GM12875 (cell line): ENCODE measurements around the gene AKR1C4.
"Not testable (repeated sequence)": the region's sequence is repeated elsewhere in the genome, so short reads cannot be mapped to it uniquely, and the experiment has no call there.

Experiments
- H3K4me3 ChIP-seq: one replicate; pipeline ENCODE4 v1.5.1; 2011; ENCODE audit warnings: low read depth, low read length, control low read depth
- CTCF ChIP-seq: IDR thresholded peaks from 2 replicates; pipeline ENCODE4 v1.5.1; 2011; ENCODE audit warnings: low read depth, mild to moderate bottlenecking, control low read depth, inconsistent platforms, low read length, moderate library complexity, borderline replicate concordance; ENCODE audit not compliant: insufficient read depth

AKR1C4 gene

GRCh38 chr10:5199398-5199797 lies 2.8 kb downstream of the AKR1C4 start:
- no peak overlapping the region for H3K4me3 ChIP-seq
- no peak for TF ChIP-seq CTCF

GRCh38 chr10:5206799-5207198 lies 10.2 kb downstream of the AKR1C4 start:
- no peak overlapping the region for H3K4me3 ChIP-seq

GRCh38 chr10:5209776-5210175 lies 13.1 kb downstream of the AKR1C4 start:
- not testable (repeated sequence) for H3K4me3 ChIP-seq

More at GRCh38 chr10:5206799-5207198, 10.2 kb downstream of the AKR1C4 start:
- no peak for TF ChIP-seq CTCF

GRCh38 chr10:5210261-5210660 lies 13.6 kb downstream of the AKR1C4 start:
- peak; percentile 32; the same call in 1 of the 2 replicates for TF ChIP-seq CTCF
- not testable (repeated sequence) for H3K4me3 ChIP-seq

- no peak for TF ChIP-seq CTCF
- H3K4me3 ChIP-seq = no peak overlapping the region
These were observed 15.3 kb downstream of the AKR1C4 start for GRCh38 chr10:5211696-5212536.

GRCh38 chr10:5216801-5217200 lies 20.2 kb downstream of the AKR1C4 start:
- H3K4me3 ChIP-seq = no peak overlapping the region
- TF ChIP-seq CTCF = no peak

GRCh38 chr10:5219262-5219661 lies 22.6 kb downstream of the AKR1C4 start:
- TF ChIP-seq CTCF = no peak
- H3K4me3 ChIP-seq = no peak overlapping the region

GRCh38 chr10:5222942-5223341 lies 26.3 kb downstream of the AKR1C4 start:
- H3K4me3 ChIP-seq = not testable (repeated sequence)
